Endodermal cell (in vitro differentiated cells): ENCODE results near the gene OR51M1. TPM values are rescaled to one million over a fixed set of nuclear protein-coding genes. Genes with fewer than 3 reads are reported as not detected.

Source experiments
- DNase-seq: peaks from one replicate; pipeline ENCODE4 v3.0.0-alpha.2; 2017
- H3K27ac ChIP-seq: 2 replicates; pipeline ENCODE4 v1.5.1; 2013; ENCODE audit warnings: mild to moderate bottlenecking, low read depth, low read length, moderate library complexity
- H3K27me3 ChIP-seq: 2 replicates; pipeline ENCODE4 v1.6.1; 2013; ENCODE audit warnings: mild to moderate bottlenecking, low read length, moderate library complexity; ENCODE audit not compliant: insufficient read depth, control insufficient read depth, poor library complexity, severe bottlenecking
- H3K36me3 ChIP-seq: 2 replicates; pipeline ENCODE4 v1.7.0; 2013; ENCODE audit warnings: mild to moderate bottlenecking, low read length, moderate library complexity; ENCODE audit not compliant: control insufficient read depth, insufficient read depth
- H3K4me1 ChIP-seq: one replicate; pipeline ENCODE4 v1.7.0; 2013; ENCODE audit warnings: low read length; ENCODE audit not compliant: control insufficient read depth, insufficient read depth
- H3K4me3 ChIP-seq: 2 replicates; pipeline ENCODE4 v1.5.1; 2013; ENCODE audit warnings: mild to moderate bottlenecking, low read length, moderate library complexity
- H3K9ac ChIP-seq: 2 replicates; pipeline ENCODE4 v1.6.1; 2013; ENCODE audit warnings: mild to moderate bottlenecking, low read length, moderate library complexity; ENCODE audit not compliant: poor library complexity, severe bottlenecking; ENCODE audit errors: extremely low read depth
- H3K9me3 ChIP-seq: 2 replicates; pipeline ENCODE4 v1.6.1; 2013; ENCODE audit warnings: mild to moderate bottlenecking, low read length, moderate library complexity; ENCODE audit not compliant: control insufficient read depth
- H3K27ac Mint-ChIP-seq: 2 replicates; pipeline ENCODE4 v1.8.0; 2020; ENCODE audit warnings: mixed read lengths
- H3K27me3 Mint-ChIP-seq: 2 replicates; pipeline ENCODE4 v1.8.0; 2021; ENCODE audit warnings: mild to moderate bottlenecking, mixed read lengths; ENCODE audit not compliant: insufficient read depth
- H3K36me3 Mint-ChIP-seq: 2 replicates; pipeline ENCODE4 v1.8.0; 2020; ENCODE audit warnings: low read depth, mixed read lengths
- H3K4me1 Mint-ChIP-seq: 2 replicates; pipeline ENCODE4 v1.8.0; 2020; ENCODE audit warnings: mixed read lengths
- H3K4me3 Mint-ChIP-seq: 2 replicates; pipeline ENCODE4 v1.8.0; 2020; ENCODE audit warnings: mild to moderate bottlenecking, moderate library complexity, mixed read lengths
- H3K9me3 Mint-ChIP-seq: 2 replicates; pipeline ENCODE4 v1.8.0; 2020; ENCODE audit warnings: mild to moderate bottlenecking, mixed read lengths
- WGBS, 2 experiments: methylation state at CpG; one replicate each; pipeline versions ENCODE4 v1.1.5 to v1.1.7; 2013; ENCODE audit warnings: missing lambda C conversion rate in 2 of 2, mixed read lengths in 1 of 2; ENCODE audit not compliant: insufficient coverage in 1 of 2, insufficient read length in 1 of 2; 5-methylcytosine and 5-hydroxymethylcytosine counted together
- total RNA-seq, 2 donors: library from RNA; stranded (reverse); fragmentation: NEBNext Ultra II Directional in 1 of 2; extraction: Animal tissue kit (Norgen Biotek cat#: 25700) in 1 of 2; gene quantifications; 2 replicates in 1 of 2; 3 replicates in 1 of 2; pipeline ENCODE4 v1.2.1, GENCODE V29; 2021
- TF ChIP-seq, protein P1 (sequence below): fragments of 200-600 bp; sonication (generic); conservative IDR thresholded peaks from 2 replicates; pipeline ENCODE4 v1.5.0; 2021; ENCODE audit warnings: antibody characterized with exemption, mild to moderate bottlenecking

The OR51M1 gene
- total RNA-seq, 2 donors from 2014 or later = 0.55 to 1.1 TPM

- Histone ChIP-seq H3K4me1 (peaks cover 8% of the 10 kb centered on the region), H3K36me3 (no peaks in the 10 kb centered on the region), H3K9ac (no peak within 1 kb of the TSS), H3K27ac (no peak within 1 kb of the TSS), H3K27me3 (no peaks in the 10 kb centered on the region), H3K9me3 (no peaks in the 10 kb centered on the region), H3K4me3 (no peak within 1 kb of the TSS)
- H3K9me3 Mint-ChIP-seq = peaks cover 24% of the 10 kb centered on the region
- H3K36me3 Mint-ChIP-seq = peaks cover 6% of the 10 kb centered on the region
- no peak within 1 kb of the TSS for H3K27ac Mint-ChIP-seq
- TF ChIP-seq, protein P1, sequence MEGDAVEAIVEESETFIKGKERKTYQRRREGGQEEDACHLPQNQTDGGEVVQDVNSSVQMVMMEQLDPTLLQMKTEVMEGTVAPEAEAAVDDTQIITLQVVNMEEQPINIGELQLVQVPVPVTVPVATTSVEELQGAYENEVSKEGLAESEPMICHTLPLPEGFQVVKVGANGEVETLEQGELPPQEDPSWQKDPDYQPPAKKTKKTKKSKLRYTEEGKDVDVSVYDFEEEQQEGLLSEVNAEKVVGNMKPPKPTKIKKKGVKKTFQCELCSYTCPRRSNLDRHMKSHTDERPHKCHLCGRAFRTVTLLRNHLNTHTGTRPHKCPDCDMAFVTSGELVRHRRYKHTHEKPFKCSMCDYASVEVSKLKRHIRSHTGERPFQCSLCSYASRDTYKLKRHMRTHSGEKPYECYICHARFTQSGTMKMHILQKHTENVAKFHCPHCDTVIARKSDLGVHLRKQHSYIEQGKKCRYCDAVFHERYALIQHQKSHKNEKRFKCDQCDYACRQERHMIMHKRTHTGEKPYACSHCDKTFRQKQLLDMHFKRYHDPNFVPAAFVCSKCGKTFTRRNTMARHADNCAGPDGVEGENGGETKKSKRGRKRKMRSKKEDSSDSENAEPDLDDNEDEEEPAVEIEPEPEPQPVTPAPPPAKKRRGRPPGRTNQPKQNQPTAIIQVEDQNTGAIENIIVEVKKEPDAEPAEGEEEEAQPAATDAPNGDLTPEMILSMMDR = no peak
- DNase-seq = no peak
- H3K4me1 Mint-ChIP-seq = peaks cover 35% of the 10 kb centered on the region
- no CpG with 5 or more reads among the region's 1 CpG for whole genome bisulfite sequencing, 2 experiments
- H3K4me3 Mint-ChIP-seq = no peak within 1 kb of the TSS
- no peaks in the 10 kb centered on the region for H3K27me3 Mint-ChIP-seq
These were observed 38.2 kb downstream of the OR51M1 start, which contains the start of gene OR51Q1 for GRCh38 chr11:5421811-5422210. Gene OR51Q1 (plus strand): TSS chr11:5422111. CDS start chr11:5422201, 90 bp downstream.

- Mint-ChIP-seq H3K4me1 (peaks cover 41% of the 10 kb centered on the region), H3K36me3 (peaks cover 6% of the 10 kb centered on the region), H3K27ac (no peak overlapping the region), H3K9me3 (peaks cover 21% of the 10 kb centered on the region), H3K4me3 (no peak overlapping the region), H3K27me3 (no peaks in the 10 kb centered on the region)
- H3K27me3 ChIP-seq = no peaks in the 10 kb centered on the region
- 30 to 72% methylated on average over 3 of the region's 3 CpGs for WGBS, 2 experiments
- H3K27ac ChIP-seq = no peak overlapping the region
- TF ChIP-seq, protein P1 = no peak
- H3K36me3 ChIP-seq = no peaks in the 10 kb centered on the region
- no peak for DNase-seq
- H3K9me3 ChIP-seq = no peaks in the 10 kb centered on the region
- H3K9ac ChIP-seq = no peak overlapping the region
- H3K4me3 ChIP-seq = no peak overlapping the region
- H3K4me1 ChIP-seq = peaks cover 12% of the 10 kb centered on the region
These were observed 39.5 kb downstream of the OR51M1 start for GRCh38 chr11:5423131-5423530.

DNA sequence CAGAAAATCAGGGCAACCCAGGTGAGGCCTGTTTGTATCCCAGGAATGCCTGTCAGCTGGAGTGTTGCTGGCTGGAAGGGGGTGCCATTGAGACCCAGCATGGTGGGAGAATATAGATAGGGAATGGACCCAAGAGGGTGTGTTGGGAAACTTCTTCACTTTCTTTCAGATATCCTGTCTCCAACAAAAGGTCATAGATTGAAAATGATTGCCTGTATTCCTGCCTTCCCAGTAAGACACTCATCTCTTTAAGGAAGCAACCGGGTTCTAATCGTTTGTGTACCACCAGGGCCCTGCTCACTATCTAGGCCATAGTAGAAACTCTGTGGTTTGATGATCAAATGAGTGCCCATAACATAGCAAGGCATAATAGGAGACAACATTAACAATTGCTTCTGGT lies 57.8 kb downstream of the OR51M1 start, which contains the start of gene OR51I1:
Gene OR51I1, minus strand, starts transcription at position 101 of the 400 bp plus-strand sequence. Its CDS starts 0 bp downstream, at position 101.
- no peaks in the 10 kb centered on the region for H3K36me3 Mint-ChIP-seq
- H3K4me3 Mint-ChIP-seq = no peak within 1 kb of the TSS

More for the DNA sequence above, 57.8 kb downstream of the OR51M1 start, which contains the start of gene OR51I1:
- H3K4me1 Mint-ChIP-seq = peaks cover 29% of the 10 kb centered on the region
- H3K27me3 ChIP-seq = peaks cover 7% of the 10 kb centered on the region
- H3K9me3 Mint-ChIP-seq = no peaks in the 10 kb centered on the region
- no peak for DNase-seq
- no peaks in the 10 kb centered on the region for H3K4me1 ChIP-seq
- TF ChIP-seq, protein P1 = no peak
- H3K36me3 ChIP-seq = no peaks in the 10 kb centered on the region
- no peak within 1 kb of the TSS for H3K27ac Mint-ChIP-seq
- H3K27me3 Mint-ChIP-seq = no peaks in the 10 kb centered on the region
- no peak within 1 kb of the TSS for H3K4me3 ChIP-seq
- H3K9me3 ChIP-seq = no peaks in the 10 kb centered on the region
- no peak within 1 kb of the TSS for H3K9ac ChIP-seq
- H3K27ac ChIP-seq = no peak within 1 kb of the TSS
- 58% methylated on average over 2 of the region's 2 CpGs; no CpG with 5 or more reads in 1 of the 2 experiments for WGBS, 2 experiments

Other genes with a start within 250 kb of the OR51M1 start
- under 1 TPM; 0.13 to 0.15 TPM for gene OR52A5, start 245.5 kb upstream of the OR51M1 start, total RNA-seq
- gene OR52A1, start 229.1 kb upstream of the OR51M1 start, total RNA-seq = 10 to 100 TPM in 1 of 2 donors, 1 to 10 TPM in 1; 2.5 to 14.3 TPM
- not detected for gene OR51V1, start 183.1 kb upstream of the OR51M1 start, total RNA-seq
- gene HBB, start 156.7 kb upstream of the OR51M1 start, total RNA-seq = not detected
- gene HBD, start 149.3 kb upstream of the OR51M1 start, total RNA-seq = not detected
- not detected for gene HBG1, start 134.0 kb upstream of the OR51M1 start, total RNA-seq
- under 1 TPM; 0.59 to 0.62 TPM for gene HBG2, start 129.0 kb upstream of the OR51M1 start, total RNA-seq
- gene HBE1, start 113.9 kb upstream of the OR51M1 start, total RNA-seq = 1 to 10 TPM in 1 of 2 donors, under 1 TPM in 1; 0.81 to 6.1 TPM
- gene OR51B4, start 81.9 kb upstream of the OR51M1 start, total RNA-seq = not detected
- under 1 TPM in 1 of 2 donors, not detected in 1; 0.51 TPM for gene OR51B2, start 59.5 kb upstream of the OR51M1 start, total RNA-seq
- 1 to 10 TPM in 1 of 2 donors, under 1 TPM in 1; 0.93 to 1.8 TPM for gene OR51B5, start 40.3 kb upstream of the OR51M1 start, total RNA-seq
- gene OR51B6, start 32.3 kb upstream of the OR51M1 start, total RNA-seq = under 1 TPM in 1 of 2 donors, not detected in 1; 0.29 TPM
- 1 to 10 TPM in 1 of 2 donors, under 1 TPM in 1; 0.24 to 1.6 TPM for gene OR51Q1, start 38.3 kb downstream of the OR51M1 start, total RNA-seq
- not detected for gene OR51I1, start 57.7 kb downstream of the OR51M1 start, total RNA-seq
- not detected for gene OR51I2, start 65.5 kb downstream of the OR51M1 start, total RNA-seq
- gene OR52D1, start 104.9 kb downstream of the OR51M1 start, total RNA-seq = not detected
- gene UBQLN3, start 126.1 kb downstream of the OR51M1 start, total RNA-seq = under 1 TPM in 1 of 2 donors, not detected in 1; 0.24 TPM
- gene UBQLNL, start 132.9 kb downstream of the OR51M1 start, total RNA-seq = under 1 TPM; 0.20 to 0.26 TPM
- not detected for gene OR52H1, start 164.7 kb downstream of the OR51M1 start, total RNA-seq
- gene OR52B6, start 197.1 kb downstream of the OR51M1 start, total RNA-seq = not detected
- gene TRIM6, start 212.8 kb downstream of the OR51M1 start, total RNA-seq = 10 to 100 TPM; 17.4 to 26.1 TPM
- 1 to 10 TPM in 1 of 2 donors, under 1 TPM in 1; 0.68 to 1.2 TPM for gene TRIM34, start 241.2 kb downstream of the OR51M1 start, total RNA-seq